Hippocampal formation (tissue), 2 donors: Measurements from ENCODE around the gene PBXIP1.

Experiments
- DNase-seq, 2 donors: peaks; one replicate each; lab custom pipeline; 2025; lab: John Stamatoyannopoulos, UW

PBXIP1 gene

GRCh38 chr1:154956544-154956941 is 644 bp upstream of the PBXIP1 start:
- DNase-seq: peak; percentile 15 to 43

GRCh38 chr1:154955039-154955717 is 721 bp downstream of the PBXIP1 start:
- peak; percentile 24 to 59 for DNase-seq

- no peak for DNase-seq
These were observed 1.4 kb downstream of the PBXIP1 start for GRCh38 chr1:154954541-154954940.

- no peak for DNase-seq
These were observed 2.3 kb downstream of the PBXIP1 start for GRCh38 chr1:154953611-154954038.

GRCh38 chr1:154952664-154953063 is 3.2 kb downstream of the PBXIP1 start:
- no peak for DNase-seq

- no peak for DNase-seq
These were observed 3.8 kb downstream of the PBXIP1 start for GRCh38 chr1:154951901-154952657.

GRCh38 chr1:154948079-154948478 is 7.8 kb downstream of the PBXIP1 start:
- no peak for DNase-seq

GRCh38 chr1:154945962-154946850 is 9.7 kb downstream of the PBXIP1 start:
- peak in 1 of 2 donors; percentile 24 for DNase-seq

- DNase-seq: no peak
These were observed 10.5 kb downstream of the PBXIP1 start for GRCh38 chr1:154945160-154945961.

- DNase-seq: no peak
These were observed 11.3 kb downstream of the PBXIP1 start for GRCh38 chr1:154944401-154945159.

GRCh38 chr1:154943649-154944400 is 12.1 kb downstream of the PBXIP1 start:
- DNase-seq: peak; percentile 16 to 19

- DNase-seq: no peak
These were observed 14.4 kb downstream of the PBXIP1 start for GRCh38 chr1:154941333-154942013.

- peak in 1 of 2 donors; percentile 19 for DNase-seq
These were observed 15.2 kb downstream of the PBXIP1 start for GRCh38 chr1:154940651-154941194.

GRCh38 chr1:154940213-154940560 is 15.7 kb downstream of the PBXIP1 start:
- no peak for DNase-seq

GRCh38 chr1:154938604-154939399 is 17.1 kb downstream of the PBXIP1 start:
- no peak for DNase-seq

- DNase-seq: no peak
These were observed 17.9 kb downstream of the PBXIP1 start for GRCh38 chr1:154937988-154938386.

GRCh38 chr1:154937085-154937987 is 18.6 kb downstream of the PBXIP1 start:
- DNase-seq: peak; percentile 91 to 95
